GM06990 (cell line): Measurements from ENCODE around the gene ARF1.

Experiments
- DNase-seq: peaks from one replicate; pipeline ENCODE4 v3.0.0-alpha.2; 2011; ENCODE audit not compliant: insufficient read length; ENCODE audit errors: extremely low read depth
- H3K27me3 ChIP-seq: replicated peaks from 2 replicates; pipeline ENCODE4 v1.6.0; 2011; ENCODE audit warnings: low read length; ENCODE audit not compliant: control insufficient read depth, insufficient read depth
- H3K36me3 ChIP-seq: 2 replicates; pipeline ENCODE4 v1.5.1; 2011; ENCODE audit warnings: low read length; ENCODE audit not compliant: control insufficient read depth, insufficient read depth
- H3K4me3 ChIP-seq: replicated peaks from 2 replicates; pipeline ENCODE4 v1.5.1; 2011; ENCODE audit warnings: low read depth, mild to moderate bottlenecking, control low read depth, low read length
- CTCF ChIP-seq: IDR thresholded peaks from 2 replicates; pipeline ENCODE4 v1.5.1; 2011; ENCODE audit warnings: low read length, control low read depth, mild to moderate bottlenecking, inconsistent platforms; ENCODE audit not compliant: insufficient read depth, poor library complexity, severe bottlenecking

ARF1 gene

GRCh38 chr1:228094432-228095016, 12.0 kb downstream of the ARF1 start:
- Histone ChIP-seq H3K4me3 (no peak overlapping the region), H3K27me3 (no peaks in the 10 kb centered on the region), H3K36me3 (peaks cover 46% of the 10 kb centered on the region)
- no peak for DNase-seq
- TF ChIP-seq CTCF: no peak

- no peak for TF ChIP-seq CTCF
- DNase-seq: no peak
- Histone ChIP-seq H3K27me3 (no peaks in the 10 kb centered on the region), H3K4me3 (no peak overlapping the region), H3K36me3 (peaks cover 45% of the 10 kb centered on the region)
Observed at GRCh38 chr1:228095161-228095560, 12.7 kb downstream of the ARF1 start.

GRCh38 chr1:228095938-228096337, 13.4 kb downstream of the ARF1 start:
- H3K4me3 ChIP-seq: no peak overlapping the region
- peaks cover 42% of the 10 kb centered on the region for H3K36me3 ChIP-seq
- H3K27me3 ChIP-seq: no peaks in the 10 kb centered on the region
- no peak for DNase-seq
- no peak for TF ChIP-seq CTCF

- TF ChIP-seq CTCF: no peak
- Histone ChIP-seq H3K27me3 (no peaks in the 10 kb centered on the region), H3K36me3 (peaks cover 41% of the 10 kb centered on the region), H3K4me3 (no peak overlapping the region)
- no peak for DNase-seq
Observed at GRCh38 chr1:228096416-228097332, 14.2 kb downstream of the ARF1 start.

GRCh38 chr1:228097333-228098081, 15.0 kb downstream of the ARF1 start:
- no peaks in the 10 kb centered on the region for H3K27me3 ChIP-seq
- no peak for DNase-seq
- peaks cover 39% of the 10 kb centered on the region for H3K36me3 ChIP-seq
- no peak for TF ChIP-seq CTCF
- no peak overlapping the region for H3K4me3 ChIP-seq
